Breast epithelium (tissue), 3 donors: Measurements from ENCODE around the gene GPR50.

Experiments
- CTCF ChIP-seq, 3 donors: fragments of 450-650 bp; IDR thresholded peaks; one replicate each; pipeline ENCODE4 v1.5.1; 2016 to 2017; ENCODE audit warnings: antibody characterized with exemption in 3 of 3, mild to moderate bottlenecking in 3 of 3, moderate library complexity in 3 of 3
- POLR2AphosphoS5 ChIP-seq, 3 donors: sonication (generic); formaldehyde crosslinking; IDR thresholded peaks; one replicate each; pipeline ENCODE4 v1.6.1; 2017; ENCODE audit warnings: antibody characterized with exemption in 3 of 3

- TF ChIP-seq CTCF (IDR thresholded peaks at IDR 0.05) (no peak), POLR2AphosphoS5 (IDR thresholded peaks at IDR 0.05) (no peak)
These were observed 8.5 kb upstream of the GPR50 start for GRCh38 chrX:151167791-151168345.
